Stimulated activated CD8-positive, alpha-beta memory T cell treated with anti-CD3 and anti-CD28 coated beads, Interleukin-12 subunit alpha, Interleukin-12 subunit beta, amount 100 ng/mL, for 1 hour (primary cell): ENCODE results near the gene ITCH.
A peak's percentile ranks its signal among the peaks of the same experiment; 100 is the strongest.

ENCODE experiments used
- DNase-seq: peaks from one replicate; pipeline ENCODE4 v3.0.0-alpha.2; 2020; ENCODE audit warnings: low read depth

Gene ITCH

GRCh38 chr20:34532756-34533155 is 169.7 kb downstream of the ITCH start:
- DNase-seq: no peak

GRCh38 chr20:34534391-34535165 is 171.5 kb downstream of the ITCH start:
- no peak for DNase-seq

GRCh38 chr20:34535301-34535840 is 172.3 kb downstream of the ITCH start:
- no peak for DNase-seq

DNA sequence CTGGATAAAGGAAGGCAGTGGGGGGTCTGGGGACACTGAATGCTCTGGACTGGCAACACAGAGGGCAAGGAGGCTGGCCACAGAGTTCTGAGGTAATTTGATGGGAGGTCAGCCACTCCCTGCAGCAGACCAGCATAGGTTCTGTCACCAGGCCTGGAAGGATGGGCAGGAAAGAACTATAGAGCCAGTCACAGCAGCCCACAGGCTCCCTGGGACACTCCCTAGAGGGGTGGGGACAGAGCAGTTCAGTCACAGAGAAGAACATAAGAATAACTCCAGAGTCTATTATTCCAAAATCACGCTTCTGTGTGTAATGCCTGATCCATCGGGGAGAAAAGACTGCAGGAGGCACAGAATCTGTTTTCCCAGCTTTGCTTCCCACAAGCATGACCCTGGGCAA is 172.8 kb downstream of the ITCH start:
- no peak for DNase-seq

GRCh38 chr20:34536798-34537394 is 173.8 kb downstream of the ITCH start:
- DNase-seq: no peak

DNA sequence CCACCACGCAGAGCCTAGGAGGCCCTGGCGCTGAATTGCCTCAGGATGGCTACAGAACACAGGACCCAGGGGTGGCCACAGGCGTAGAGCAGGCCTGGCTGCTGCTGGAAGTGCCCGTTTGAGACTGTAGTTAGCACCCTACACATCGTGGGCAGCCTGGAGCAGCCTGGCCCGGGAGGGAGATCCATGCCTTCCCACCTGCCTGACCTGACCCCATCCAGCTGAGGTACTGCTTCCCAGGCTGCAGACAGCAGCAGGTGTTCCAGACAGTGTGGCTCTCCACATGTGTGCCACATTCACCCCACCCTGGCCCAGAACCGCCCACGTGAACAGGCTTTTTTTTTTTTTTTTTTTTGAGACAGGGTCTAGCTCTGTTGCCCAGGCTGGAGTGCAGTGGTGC is 174.6 kb downstream of the ITCH start:
- no peak for DNase-seq

DNA sequence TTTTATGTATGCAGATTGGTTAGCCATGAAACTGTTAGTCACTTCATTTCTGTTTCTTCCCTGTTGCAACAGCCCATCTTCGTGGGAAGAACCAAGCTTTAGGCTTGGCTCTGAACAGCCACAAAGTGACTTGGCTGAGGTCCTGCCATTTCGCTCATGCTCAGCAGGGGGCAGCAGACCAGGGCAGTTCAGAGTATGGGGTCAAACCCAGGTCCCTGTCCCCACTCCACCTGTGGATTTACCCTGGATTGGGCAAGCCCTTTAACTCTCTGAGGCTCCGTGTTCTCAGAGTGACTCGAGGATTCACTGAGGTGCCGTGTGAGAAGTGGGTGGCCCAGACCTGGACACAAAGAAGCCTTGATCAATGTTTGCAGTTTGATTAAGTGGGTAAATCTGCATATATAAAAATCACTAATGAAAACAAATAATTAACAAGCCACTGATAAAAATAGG is 175.6 kb downstream of the ITCH start:
- peak; percentile 36 for DNase-seq

- DNase-seq: no peak
Observed at GRCh38 chr20:34539756-34540155, 176.7 kb downstream of the ITCH start.

DNA sequence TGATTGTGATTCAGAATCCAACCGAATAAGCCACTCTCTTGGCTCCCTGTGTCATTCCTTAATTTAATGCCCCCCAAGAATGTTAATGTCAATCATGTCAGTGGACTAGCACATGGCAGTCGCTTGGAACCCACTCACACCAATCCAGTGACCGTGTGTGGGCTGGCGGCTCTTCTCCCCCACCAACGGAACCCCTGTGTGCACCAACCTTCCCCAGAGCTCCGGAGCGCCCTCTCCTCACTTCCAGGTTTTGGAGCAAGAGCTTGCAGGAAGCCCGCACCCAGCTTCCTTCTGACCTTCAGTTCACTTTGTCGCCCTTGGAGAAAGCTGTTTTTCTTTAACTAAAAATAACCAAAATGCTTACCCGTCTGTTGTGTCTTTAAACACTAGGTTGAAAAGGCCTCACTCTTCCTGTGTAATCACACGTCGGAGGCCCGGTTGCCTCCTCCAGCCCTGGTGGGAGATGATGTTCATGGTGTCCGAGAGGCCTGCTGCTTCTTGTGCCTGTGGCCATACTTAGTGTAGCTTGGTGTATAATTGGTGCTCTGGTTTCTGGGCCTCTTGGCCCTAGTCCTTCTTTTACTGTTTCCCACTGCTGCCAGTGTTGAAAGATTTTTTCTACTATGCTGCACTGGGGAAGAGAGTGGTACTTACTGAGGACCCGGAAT is 177.7 kb downstream of the ITCH start:
- DNase-seq: no peak

DNA sequence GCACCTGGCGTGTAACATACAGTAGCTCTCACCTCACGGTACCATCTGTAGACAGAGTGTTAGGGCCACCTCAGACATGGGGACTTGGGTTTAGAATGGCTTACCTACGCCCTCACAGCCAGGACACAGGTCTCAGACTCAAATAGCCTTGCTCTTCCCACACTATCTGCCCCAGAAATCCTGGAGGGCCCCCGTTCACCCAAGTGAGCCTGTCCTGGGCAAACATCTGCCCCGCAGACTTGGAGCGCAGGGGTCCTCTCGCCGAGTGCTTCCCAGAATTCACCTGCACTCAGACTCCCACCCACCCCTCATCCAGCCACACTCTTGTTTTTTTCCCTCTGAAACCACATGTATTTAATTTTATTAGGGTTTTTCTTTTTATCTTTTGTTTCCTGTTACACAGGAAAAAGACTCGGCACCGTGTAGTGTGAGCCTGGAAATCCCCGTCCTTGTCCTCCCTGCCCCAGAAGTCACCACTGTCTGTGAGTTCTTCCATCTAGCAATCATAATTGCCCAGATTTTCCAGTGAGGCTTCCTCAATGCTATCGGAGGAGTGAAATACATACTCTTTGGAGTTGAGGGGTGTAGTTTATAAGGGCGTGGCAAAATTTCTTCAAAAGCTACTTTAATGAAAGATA is 178.3 kb downstream of the ITCH start:
- no peak for DNase-seq

DNA sequence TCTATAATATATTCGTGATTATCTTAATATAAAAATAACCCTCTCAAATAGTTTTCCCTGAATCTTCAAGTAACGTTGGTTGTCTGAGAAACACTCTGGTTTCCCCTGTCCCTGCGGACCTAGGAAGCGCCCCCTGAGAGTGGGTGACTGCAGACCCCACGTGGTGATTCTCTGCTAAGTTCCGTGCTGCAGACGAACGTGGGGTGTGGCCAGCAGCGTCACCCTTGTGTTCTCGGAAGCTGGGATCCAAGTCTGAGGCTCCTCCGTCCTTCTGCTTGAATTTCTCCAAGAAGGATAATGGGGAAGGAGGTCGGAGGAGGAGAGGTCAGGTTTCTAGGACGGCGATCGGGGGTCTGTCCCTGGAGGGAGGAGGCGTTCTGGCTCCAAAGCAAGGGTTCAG is 178.8 kb downstream of the ITCH start:
- no peak for DNase-seq

DNA sequence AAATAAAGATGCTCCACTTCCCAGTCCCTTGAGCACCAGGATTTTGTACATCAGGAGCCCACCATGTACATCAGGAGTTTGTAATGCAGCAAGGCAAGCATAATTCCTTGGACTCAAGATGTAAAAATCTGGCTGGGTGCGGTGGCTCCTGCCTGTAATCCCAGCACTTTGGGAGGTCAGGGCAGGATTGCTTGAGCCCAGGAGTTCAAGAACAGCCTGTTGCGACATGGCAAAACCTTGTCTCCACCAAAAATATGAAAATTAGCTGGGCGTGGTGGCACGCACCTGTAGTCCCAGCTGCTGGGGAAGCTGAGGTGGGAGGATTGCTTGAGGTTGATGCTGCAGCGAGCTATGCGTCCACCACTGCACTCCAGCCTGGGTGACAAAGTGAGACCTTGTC is 179.4 kb downstream of the ITCH start:
- no peak for DNase-seq

DNA sequence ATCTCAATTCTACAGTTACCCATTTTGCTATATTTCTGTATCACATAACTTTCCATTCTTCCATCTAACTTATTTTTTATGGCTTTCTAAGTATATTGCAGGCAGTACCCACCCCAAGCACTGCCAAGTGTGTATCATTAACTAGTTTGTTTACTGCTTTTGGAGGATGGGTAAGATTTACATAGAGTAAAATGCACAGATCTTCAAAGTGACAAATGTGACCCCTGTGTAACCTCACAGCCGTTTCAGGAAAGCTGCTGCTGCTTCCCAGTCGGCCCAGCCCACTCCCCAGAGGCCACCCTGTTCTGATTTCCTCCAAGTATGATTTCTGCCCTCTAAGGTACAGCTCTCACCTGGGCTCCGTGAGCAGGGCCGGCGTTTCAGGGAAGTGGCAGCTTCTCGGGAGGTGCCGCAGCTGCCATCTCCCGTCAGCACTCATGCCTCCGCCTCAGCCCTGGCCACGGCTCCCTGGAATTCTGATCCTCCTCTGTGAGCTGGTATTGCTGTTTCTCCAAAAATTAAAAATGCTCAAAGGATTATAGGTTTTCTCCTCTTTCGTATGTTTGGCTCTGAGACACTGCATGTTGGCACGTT is 180.5 kb downstream of the ITCH start:
- DNase-seq: no peak

GRCh38 chr20:34544109-34544796 is 181.2 kb downstream of the ITCH start:
- DNase-seq: no peak

GRCh38 chr20:34546751-34547181 is 183.7 kb downstream of the ITCH start:
- no peak for DNase-seq

DNA sequence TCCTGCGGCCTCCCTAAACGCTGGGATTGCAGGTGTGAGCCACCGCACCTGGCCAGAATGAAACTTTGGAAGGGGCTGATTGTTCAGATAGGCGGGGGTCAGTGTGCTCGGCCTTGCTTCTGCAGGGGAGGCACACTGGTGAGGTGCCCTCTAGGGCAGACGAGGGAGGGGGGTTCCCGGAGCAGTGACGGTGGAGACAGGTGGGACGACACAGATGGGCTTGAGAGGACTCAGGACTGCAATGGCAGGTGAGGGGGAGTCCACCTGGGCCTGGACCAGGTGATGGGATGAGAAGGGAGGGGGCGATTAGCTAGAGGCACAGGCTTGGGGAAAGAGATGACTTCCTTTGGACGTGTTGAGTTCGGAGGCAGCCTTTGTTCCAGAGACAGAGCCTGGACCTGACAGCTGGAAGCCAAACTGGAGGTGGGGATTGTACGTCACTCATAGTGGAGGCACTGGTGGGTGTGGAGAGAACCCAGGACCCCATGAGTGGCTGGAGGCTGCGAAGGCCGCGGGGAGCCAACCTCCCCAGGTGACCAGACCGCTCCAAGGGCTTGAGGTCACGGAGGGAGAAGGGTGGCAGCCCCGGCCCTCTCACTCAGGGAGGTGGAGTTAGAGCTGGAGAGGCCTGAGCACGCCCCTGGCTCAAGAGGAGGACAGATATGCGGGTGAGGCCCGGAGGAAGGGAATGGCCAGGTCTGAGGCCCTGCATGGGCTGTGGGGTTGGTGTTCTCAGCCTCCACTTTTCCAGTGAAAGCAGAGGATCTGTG is 185.0 kb downstream of the ITCH start:
- no peak for DNase-seq

GRCh38 chr20:34549291-34549928 is 186.3 kb downstream of the ITCH start:
- DNase-seq: no peak

DNA sequence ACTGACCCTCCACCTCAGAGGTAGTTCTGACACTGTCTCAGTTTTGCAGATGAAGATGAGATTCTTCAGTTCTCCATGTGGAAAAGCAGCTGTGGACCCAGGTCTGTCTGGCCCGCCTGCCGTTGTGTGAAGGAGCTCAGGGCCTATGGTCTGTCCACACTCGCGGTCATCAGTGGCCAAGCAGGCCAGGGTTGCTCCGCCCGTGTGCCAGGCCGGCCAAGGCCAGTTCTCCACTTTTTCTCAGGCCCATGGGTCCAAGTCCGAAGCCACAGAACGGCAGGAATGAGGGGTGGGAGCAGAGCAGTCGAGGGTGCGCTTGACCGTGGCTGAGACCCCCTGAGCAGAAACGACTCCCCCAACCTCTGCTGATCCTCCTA is 186.8 kb downstream of the ITCH start:
- DNase-seq: no peak

- no peak for DNase-seq
Observed at GRCh38 chr20:34552569-34552968, 189.5 kb downstream of the ITCH start.

DNA sequence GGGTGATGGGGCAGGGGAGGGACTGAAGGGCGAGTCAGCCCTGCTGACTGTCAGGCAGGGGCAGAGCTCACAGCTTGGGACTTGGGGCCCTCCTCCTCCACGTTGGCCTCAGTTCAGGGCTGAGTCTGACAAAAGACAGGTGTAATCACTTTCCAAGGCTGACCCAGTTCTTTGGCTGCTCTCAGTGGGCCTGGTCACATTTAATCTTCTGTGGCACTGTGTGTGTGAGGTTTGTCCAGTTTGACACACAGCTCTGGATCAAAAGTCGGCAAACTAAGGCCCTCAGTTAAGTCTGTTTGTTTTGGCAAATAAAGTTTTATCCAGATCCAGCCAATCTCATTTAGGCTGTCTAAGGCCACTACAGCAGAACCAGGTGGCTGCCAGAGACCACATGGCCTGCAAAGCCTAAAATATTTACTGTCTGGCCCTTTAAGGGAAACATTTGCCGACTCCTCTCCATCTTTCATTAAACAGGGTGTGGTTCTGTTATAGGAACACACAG is 190.3 kb downstream of the ITCH start:
- no peak for DNase-seq
